Activated CD8-positive, alpha-beta T cell treated with anti-CD3 and anti-CD28 coated beads for 36 hours (primary cell): ENCODE measurements around the gene TGFBI. TPM values are rescaled to one million over a fixed set of nuclear protein-coding genes. Genes with fewer than 3 reads are reported as not detected.

Experiments used
- ATAC-seq: fragments of 200-7000 bp; cut with Tn5 transposase; one replicate; pipeline ENCODE4 v1.10.0; 2021; ENCODE audit warnings: mild to moderate bottlenecking, moderate library complexity
- CTCF ChIA-PET: fragments of 350-600 bp; sonication (Branson Sonifier 250); formaldehyde crosslinking; loops from one replicate; lab custom pipeline; 2021; ENCODE audit warnings: antibody characterized with exemption; lab: Charles Lee
- POLR2A ChIA-PET: fragments of 350-600 bp; sonication (Branson Sonifier 250); formaldehyde crosslinking; loops from one replicate; lab custom pipeline; 2021; ENCODE audit warnings: antibody characterized with exemption; lab: Charles Lee
- DNase-seq: peaks from one replicate; pipeline ENCODE4 v3.0.0-alpha.2; 2020
- H3K27ac Mint-ChIP-seq: one replicate; pipeline ENCODE4 v1.8.0; 2021; ENCODE audit warnings: mild to moderate bottlenecking, mixed read lengths
- H3K27me3 Mint-ChIP-seq: one replicate; pipeline ENCODE4 v1.8.0; 2021; ENCODE audit warnings: mixed read lengths
- H3K36me3 Mint-ChIP-seq: one replicate; pipeline ENCODE4 v1.8.0; 2021; ENCODE audit warnings: low read depth, mixed read lengths
- H3K4me1 Mint-ChIP-seq: one replicate; pipeline ENCODE4 v1.8.0; 2021; ENCODE audit warnings: low read depth, mixed read lengths
- H3K4me3 Mint-ChIP-seq: one replicate; pipeline ENCODE4 v1.8.0; 2021; ENCODE audit warnings: mild to moderate bottlenecking, moderate library complexity, mixed read lengths
- H3K9me3 Mint-ChIP-seq: one replicate; pipeline ENCODE4 v1.8.0; 2021; ENCODE audit warnings: mixed read lengths
- CTCF ChIP-seq: fragments of 200-600 bp; IDR thresholded peaks from one replicate; pipeline ENCODE4 v1.8.0; 2022; ENCODE audit warnings: antibody characterized with exemption, mild to moderate bottlenecking
- intact Hi-C: fragments of 100-400 bp; cut with micrococcal nuclease; formaldehyde crosslinking; loops from one replicate; pipeline ENCODE4 v1.10.0; 2022
- total RNA-seq, 2 experiments: library from RNA; stranded (reverse); gene quantifications; one replicate each; pipeline ENCODE4 v1.2.3, GENCODE V29; 2021

The TGFBI gene
- total RNA-seq, 2 experiments from 2014 or later = not detected

GRCh38 chr5:136018814-136019783 lies 9.7 kb upstream of the TGFBI start:
- Mint-ChIP-seq H3K27ac (no peak overlapping the region), H3K36me3 (no peaks in the 10 kb centered on the region), H3K4me3 (no peak overlapping the region), H3K27me3 (peaks cover 16% of the 10 kb centered on the region), H3K9me3 (no peaks in the 10 kb centered on the region), H3K4me1 (no peaks in the 10 kb centered on the region)
- ChIA-PET CTCF (no interaction called here), POLR2A (no interaction called here)
- intact Hi-C loops = no loop called here
- no peak for TF ChIP-seq CTCF
- DNase-seq (no peak), ATAC-seq (no peak)

DNA sequence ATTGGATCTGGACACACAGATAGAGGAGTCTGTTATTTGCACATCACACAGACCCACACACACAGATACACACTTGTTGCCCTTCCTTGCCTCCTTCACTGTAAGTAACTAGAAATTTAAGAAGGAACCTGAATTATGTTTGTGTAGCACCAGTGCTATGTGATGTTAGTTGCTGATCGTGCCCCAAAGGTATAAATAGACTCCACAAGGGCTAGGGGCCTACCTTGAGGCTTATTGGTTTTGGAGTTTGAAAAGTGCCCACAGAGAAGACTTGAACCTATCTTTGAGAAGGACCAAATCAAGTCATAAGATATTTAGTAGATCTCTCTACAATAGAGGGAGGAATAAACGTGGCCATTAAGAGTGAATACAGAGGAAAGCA lies 8.8 kb upstream of the TGFBI start:
- no peak for TF ChIP-seq CTCF
- Mint-ChIP-seq H3K36me3 (no peaks in the 10 kb centered on the region), H3K4me1 (no peaks in the 10 kb centered on the region), H3K27me3 (peaks cover 12% of the 10 kb centered on the region), H3K9me3 (no peaks in the 10 kb centered on the region), H3K4me3 (no peak overlapping the region), H3K27ac (no peak overlapping the region)
- intact Hi-C loops = no loop called here
- ATAC-seq (no peak), DNase-seq (no peak)
- ChIA-PET CTCF (no interaction called here), POLR2A (no interaction called here)

DNA sequence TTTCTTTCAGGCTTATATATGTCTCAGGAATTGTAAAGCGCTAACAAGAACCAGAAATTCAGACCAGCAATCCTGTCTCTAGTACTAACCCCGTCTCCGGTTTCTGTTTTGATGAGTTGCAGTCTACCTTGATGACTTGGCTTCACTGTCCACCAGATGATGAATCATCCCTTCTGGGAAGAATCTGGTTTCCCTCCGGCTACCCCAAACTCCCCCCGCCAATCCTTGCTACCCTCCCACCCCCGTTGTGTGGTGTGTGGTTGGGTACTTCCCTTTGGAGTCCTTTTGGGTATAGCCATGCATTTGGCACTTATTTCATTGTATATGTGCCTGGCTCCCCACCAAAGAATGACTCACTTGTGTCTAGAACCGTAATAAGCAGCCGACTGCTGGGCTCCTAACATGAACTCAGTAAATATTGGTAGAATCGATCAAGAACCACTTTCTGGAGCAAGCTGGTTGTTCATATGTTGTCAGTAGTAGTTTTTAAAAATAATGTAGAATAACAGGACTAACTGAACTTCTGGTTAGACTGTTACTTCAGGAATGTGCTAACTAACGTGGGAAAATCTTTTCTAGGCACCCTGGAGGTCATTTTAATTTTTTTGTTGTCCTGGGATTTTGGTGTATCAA lies 8.3 kb upstream of the TGFBI start:
- H3K36me3 Mint-ChIP-seq = no peaks in the 10 kb centered on the region
- ATAC-seq (peak; percentile 69), DNase-seq (peak; percentile 41)
- H3K27ac Mint-ChIP-seq = no peak overlapping the region
- ChIA-PET POLR2A (no interaction called here), CTCF (no interaction called here)
- intact Hi-C loops = no loop called here
- H3K4me1 Mint-ChIP-seq = no peaks in the 10 kb centered on the region
- no peak for TF ChIP-seq CTCF
- peaks cover 13% of the 10 kb centered on the region for H3K27me3 Mint-ChIP-seq
- H3K9me3 Mint-ChIP-seq = no peaks in the 10 kb centered on the region
- H3K4me3 Mint-ChIP-seq = no peak overlapping the region

DNA sequence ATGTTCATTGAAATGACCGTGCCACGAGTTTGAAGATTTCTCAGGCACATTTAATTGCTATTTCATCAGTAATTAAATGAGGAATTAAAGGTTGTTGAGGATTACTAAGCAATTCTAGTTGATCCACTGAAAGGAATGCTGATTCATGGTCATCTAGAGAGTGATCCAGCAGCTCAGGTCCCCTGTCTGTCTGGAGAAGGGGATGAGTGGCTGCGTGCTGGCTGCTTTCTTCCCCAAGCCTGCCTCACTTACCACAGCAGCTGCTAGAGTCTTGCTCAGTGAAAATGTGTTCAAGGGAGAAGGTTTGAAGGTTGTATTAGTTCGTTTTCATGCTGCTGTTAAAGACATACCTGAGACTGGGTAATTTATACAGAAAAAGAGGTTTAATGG lies 7.8 kb upstream of the TGFBI start:
- H3K4me3 Mint-ChIP-seq = no peak overlapping the region
- no peak for TF ChIP-seq CTCF
- ChIA-PET POLR2A (no interaction called here), CTCF (no interaction called here)
- H3K27ac Mint-ChIP-seq = no peak overlapping the region
- DNase-seq = no peak
- intact Hi-C loops = no loop called here
- H3K27me3 Mint-ChIP-seq = peaks cover 13% of the 10 kb centered on the region
- no peaks in the 10 kb centered on the region for H3K9me3 Mint-ChIP-seq
- H3K36me3 Mint-ChIP-seq = no peaks in the 10 kb centered on the region
- ATAC-seq = no peak
- no peaks in the 10 kb centered on the region for H3K4me1 Mint-ChIP-seq

GRCh38 chr5:136022965-136023364 lies 5.8 kb upstream of the TGFBI start:
- Mint-ChIP-seq H3K9me3 (no peaks in the 10 kb centered on the region), H3K36me3 (no peaks in the 10 kb centered on the region), H3K27me3 (peaks cover 26% of the 10 kb centered on the region), H3K4me3 (no peak overlapping the region), H3K4me1 (no peaks in the 10 kb centered on the region), H3K27ac (no peak overlapping the region)
- TF ChIP-seq CTCF = no peak
- CTCF ChIA-PET = no interaction called here
- intact Hi-C loops = no loop called here
- POLR2A ChIA-PET = no interaction called here
- no peak for DNase-seq
- no peak for ATAC-seq
